Hippocampal formation (tissue), 2 donors: Measurements from ENCODE around the gene PRR23C.
"Not testable (repeated sequence)": the region's sequence is repeated elsewhere in the genome, so short reads cannot be mapped to it uniquely, and the experiment has no call there.

Source experiments
- DNase-seq, 2 donors: peaks; one replicate each; lab custom pipeline; 2025; lab: John Stamatoyannopoulos, UW

The PRR23C gene

GRCh38 chr3:139044366-139045210 is at the start of gene PRR23C:
Gene PRR23C, minus strand, starts transcription at chr3:139044892. Its CDS starts 272 bp downstream, at chr3:139044620.
- DNase-seq: no peak

- DNase-seq: no peak
Measured at GRCh38 chr3:139093840-139094239, 49.1 kb upstream of the PRR23C start.

- DNase-seq: no peak
Measured at GRCh38 chr3:139088462-139089324, 44.0 kb upstream of the PRR23C start.

- DNase-seq: no peak
Measured at GRCh38 chr3:139087621-139088020, 42.9 kb upstream of the PRR23C start.

- no peak for DNase-seq
Measured at GRCh38 chr3:139084176-139084575, 39.5 kb upstream of the PRR23C start.

- no peak for DNase-seq
Measured at GRCh38 chr3:139074565-139075115, 29.9 kb upstream of the PRR23C start.

- DNase-seq: no peak
Measured at GRCh38 chr3:139062918-139063317, 18.2 kb upstream of the PRR23C start.

GRCh38 chr3:139052802-139053600 is 8.3 kb upstream of the PRR23C start:
- no peak for DNase-seq

GRCh38 chr3:139043554-139044365 is 932 bp downstream of the PRR23C start:
- DNase-seq: no peak

- no peak for DNase-seq
Measured at GRCh38 chr3:139037478-139037877, 7.2 kb downstream of the PRR23C start.

- no peak for DNase-seq
Measured at GRCh38 chr3:139032326-139033002, 12.2 kb downstream of the PRR23C start.

- not testable (repeated sequence) for DNase-seq
Measured at GRCh38 chr3:139030576-139030975, 14.1 kb downstream of the PRR23C start.

- DNase-seq: no peak
Measured at GRCh38 chr3:139024968-139025367, 19.7 kb downstream of the PRR23C start.

- no peak for DNase-seq
Measured at GRCh38 chr3:139020868-139021234, 23.8 kb downstream of the PRR23C start, which contains the start of gene PRR23B. Gene PRR23B, minus strand, starts transcription at chr3:139020926. Its CDS starts 265 bp downstream, at chr3:139020661.

GRCh38 chr3:139020036-139020867 is 24.4 kb downstream of the PRR23C start:
- DNase-seq: no peak

GRCh38 chr3:139016430-139017048 is 28.2 kb downstream of the PRR23C start:
- DNase-seq: no peak

- no peak for DNase-seq
Measured at GRCh38 chr3:139006051-139006716, 38.5 kb downstream of the PRR23C start, which contains the start of gene PRR23A. Gene PRR23A, minus strand, starts transcription at chr3:139006268. Its CDS starts 0 bp downstream, at chr3:139006268.

- DNase-seq: no peak
Measured at GRCh38 chr3:139005356-139005993, 39.2 kb downstream of the PRR23C start.
